ENCODE results near the gene CD4. TPM values are rescaled to one million over a fixed set of nuclear protein-coding genes. Genes with fewer than 3 reads are reported as not detected.

Gene CD4
- polyA plus RNA-seq, 1 of the 3 experiments (the other 2 are of a cell fraction): 0.02 TPM

DNA sequence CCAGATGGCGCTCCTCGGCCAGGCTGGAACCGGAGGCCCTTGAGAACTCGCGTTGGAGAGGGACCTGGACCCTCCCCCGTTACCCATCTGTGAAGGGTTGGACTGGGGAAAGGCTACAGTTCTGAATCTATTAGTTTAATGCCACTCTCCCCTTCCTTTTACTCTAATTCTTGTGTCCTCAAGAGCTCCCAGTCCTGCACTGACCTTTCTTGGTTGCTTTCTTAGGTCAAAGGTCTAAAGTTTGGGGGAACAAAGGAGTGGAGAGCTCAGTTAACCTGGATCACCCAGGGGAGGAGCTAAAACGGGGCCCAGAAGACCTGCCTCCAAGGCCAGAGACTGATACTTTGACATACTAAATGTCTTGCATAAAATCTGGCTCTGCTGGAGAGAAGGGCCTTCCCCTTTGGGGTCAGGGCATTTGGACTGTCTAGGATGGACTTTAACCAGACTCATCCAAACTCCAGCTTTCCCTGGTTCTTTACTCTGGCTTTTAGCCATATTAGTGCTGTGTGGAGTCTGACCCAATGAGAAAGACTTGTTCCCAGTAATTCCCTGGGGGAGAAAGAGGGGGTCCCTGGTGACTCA is 35.5 kb upstream of the CD4 start (continued):
- TF ChIP-seq, protein P1, sequence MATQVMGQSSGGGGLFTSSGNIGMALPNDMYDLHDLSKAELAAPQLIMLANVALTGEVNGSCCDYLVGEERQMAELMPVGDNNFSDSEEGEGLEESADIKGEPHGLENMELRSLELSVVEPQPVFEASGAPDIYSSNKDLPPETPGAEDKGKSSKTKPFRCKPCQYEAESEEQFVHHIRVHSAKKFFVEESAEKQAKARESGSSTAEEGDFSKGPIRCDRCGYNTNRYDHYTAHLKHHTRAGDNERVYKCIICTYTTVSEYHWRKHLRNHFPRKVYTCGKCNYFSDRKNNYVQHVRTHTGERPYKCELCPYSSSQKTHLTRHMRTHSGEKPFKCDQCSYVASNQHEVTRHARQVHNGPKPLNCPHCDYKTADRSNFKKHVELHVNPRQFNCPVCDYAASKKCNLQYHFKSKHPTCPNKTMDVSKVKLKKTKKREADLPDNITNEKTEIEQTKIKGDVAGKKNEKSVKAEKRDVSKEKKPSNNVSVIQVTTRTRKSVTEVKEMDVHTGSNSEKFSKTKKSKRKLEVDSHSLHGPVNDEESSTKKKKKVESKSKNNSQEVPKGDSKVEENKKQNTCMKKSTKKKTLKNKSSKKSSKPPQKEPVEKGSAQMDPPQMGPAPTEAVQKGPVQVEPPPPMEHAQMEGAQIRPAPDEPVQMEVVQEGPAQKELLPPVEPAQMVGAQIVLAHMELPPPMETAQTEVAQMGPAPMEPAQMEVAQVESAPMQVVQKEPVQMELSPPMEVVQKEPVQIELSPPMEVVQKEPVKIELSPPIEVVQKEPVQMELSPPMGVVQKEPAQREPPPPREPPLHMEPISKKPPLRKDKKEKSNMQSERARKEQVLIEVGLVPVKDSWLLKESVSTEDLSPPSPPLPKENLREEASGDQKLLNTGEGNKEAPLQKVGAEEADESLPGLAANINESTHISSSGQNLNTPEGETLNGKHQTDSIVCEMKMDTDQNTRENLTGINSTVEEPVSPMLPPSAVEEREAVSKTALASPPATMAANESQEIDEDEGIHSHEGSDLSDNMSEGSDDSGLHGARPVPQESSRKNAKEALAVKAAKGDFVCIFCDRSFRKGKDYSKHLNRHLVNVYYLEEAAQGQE (IDR thresholded peaks at IDR 0.05; ENCODE audit: low read depth, low read length): no peak
- TF ChIP-seq, protein P2, sequence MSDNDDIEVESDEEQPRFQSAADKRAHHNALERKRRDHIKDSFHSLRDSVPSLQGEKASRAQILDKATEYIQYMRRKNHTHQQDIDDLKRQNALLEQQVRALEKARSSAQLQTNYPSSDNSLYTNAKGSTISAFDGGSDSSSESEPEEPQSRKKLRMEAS (IDR thresholded peaks at IDR 0.05; ENCODE audit: low read depth): no peak
- TF ChIP-seq POLR2AphosphoS5 (IDR thresholded peaks at IDR 0.05; ENCODE audit: low read depth, low read length): no peak
- no peak for TF ChIP-seq ELF1 (IDR thresholded peaks at IDR 0.05)
- no peak for TF ChIP-seq TEAD4 (IDR thresholded peaks at IDR 0.05; ENCODE audit: borderline replicate concordance, insufficient read depth)
- TF ChIP-seq FOSL2 (IDR thresholded peaks at IDR 0.05; ENCODE audit: borderline replicate concordance, low read depth): no peak
- TF ChIP-seq RAD21 (IDR thresholded peaks at IDR 0.05; ENCODE audit: low read length): peak; percentile 99

DNA sequence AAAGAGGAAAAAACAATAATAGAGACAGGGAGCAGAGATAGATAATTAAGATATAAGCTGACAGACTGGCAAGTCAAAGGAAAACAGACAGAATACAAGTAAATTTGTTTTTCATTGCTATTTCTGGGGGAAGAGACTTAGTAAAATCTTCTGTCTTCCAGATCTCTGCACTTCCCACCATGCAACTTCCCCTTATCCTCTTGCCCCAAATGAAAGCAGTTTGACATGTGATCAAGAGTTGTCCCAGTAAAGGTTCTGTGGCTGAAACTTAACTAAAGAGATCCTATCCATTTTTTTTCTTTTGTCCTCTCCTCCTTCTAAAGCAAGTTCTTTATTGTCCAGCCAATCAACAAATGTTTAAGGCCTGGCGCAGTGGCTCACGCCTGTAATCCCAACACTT is 34.9 kb upstream of the CD4 start:
- peaks cover 14 to 18% of the 10 kb centered on the region in 2 experiments for H3K4me1 ChIP-seq (ENCODE audit: control insufficient read depth in 1 of 2, insufficient read depth in 2 of 2, low read depth in 1 of 2, low read length in 1 of 2)
- no peak overlapping the region for H3K9ac ChIP-seq
- peaks cover 23 to 25% of the 10 kb centered on the region in 2 experiments for H3K36me3 ChIP-seq (replicated peaks in 1 of 2; ENCODE audit: control insufficient read depth in 1 of 2, insufficient read depth in 2 of 2, low read length in 1 of 2)
- 98% methylated on average over 2 of the region's 2 CpGs for WGBS (ENCODE audit: low lambda C conversion rate)
- TF ChIP-seq YY1 (IDR thresholded peaks at IDR 0.05; ENCODE audit: low read depth): no peak
- TF ChIP-seq, protein P3, sequence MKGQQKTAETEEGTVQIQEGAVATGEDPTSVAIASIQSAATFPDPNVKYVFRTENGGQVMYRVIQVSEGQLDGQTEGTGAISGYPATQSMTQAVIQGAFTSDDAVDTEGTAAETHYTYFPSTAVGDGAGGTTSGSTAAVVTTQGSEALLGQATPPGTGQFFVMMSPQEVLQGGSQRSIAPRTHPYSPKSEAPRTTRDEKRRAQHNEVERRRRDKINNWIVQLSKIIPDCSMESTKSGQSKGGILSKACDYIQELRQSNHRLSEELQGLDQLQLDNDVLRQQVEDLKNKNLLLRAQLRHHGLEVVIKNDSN (IDR thresholded peaks at IDR 0.05; ENCODE audit: borderline replicate concordance, low read depth): no peak
- no peak for TF ChIP-seq FOXM1 (IDR thresholded peaks at IDR 0.05; ENCODE audit: low read depth)
- TF ChIP-seq TCF12 (IDR thresholded peaks at IDR 0.05): no peak
- TF ChIP-seq SMC3 (IDR thresholded peaks at IDR 0.05; ENCODE audit: low read depth, low read length): no peak
- TF ChIP-seq, protein P4, sequence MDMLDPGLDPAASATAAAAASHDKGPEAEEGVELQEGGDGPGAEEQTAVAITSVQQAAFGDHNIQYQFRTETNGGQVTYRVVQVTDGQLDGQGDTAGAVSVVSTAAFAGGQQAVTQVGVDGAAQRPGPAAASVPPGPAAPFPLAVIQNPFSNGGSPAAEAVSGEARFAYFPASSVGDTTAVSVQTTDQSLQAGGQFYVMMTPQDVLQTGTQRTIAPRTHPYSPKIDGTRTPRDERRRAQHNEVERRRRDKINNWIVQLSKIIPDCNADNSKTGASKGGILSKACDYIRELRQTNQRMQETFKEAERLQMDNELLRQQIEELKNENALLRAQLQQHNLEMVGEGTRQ (IDR thresholded peaks at IDR 0.05; ENCODE audit: borderline replicate concordance, low read depth, low read length): no peak
- TF ChIP-seq ELF1 (IDR thresholded peaks at IDR 0.05): no peak
- no peak for TF ChIP-seq SIN3A (IDR thresholded peaks at IDR 0.05; ENCODE audit: borderline replicate concordance, low read depth, low read length)
- no peak for TF ChIP-seq EZH2phosphoT487 (IDR thresholded peaks at IDR 0.05; ENCODE audit: borderline replicate concordance, low read depth)
- TF ChIP-seq NRF1 (IDR thresholded peaks at IDR 0.05; ENCODE audit: low read depth, low read length): no peak
- no peak for TF ChIP-seq POLR2AphosphoS5 (IDR thresholded peaks at IDR 0.05; ENCODE audit: low read depth, low read length)
- no peak for TF ChIP-seq TEAD4 (IDR thresholded peaks at IDR 0.05; ENCODE audit: borderline replicate concordance, insufficient read depth)
- TF ChIP-seq, protein P2 (IDR thresholded peaks at IDR 0.05; ENCODE audit: low read depth): no peak
- H3K9me3 ChIP-seq: no peaks in the 10 kb centered on the region
- H3F3A ChIP-seq (replicated peaks; ENCODE audit: insufficient read depth): peaks cover 4% of the 10 kb centered on the region
- H2AFZ ChIP-seq (ENCODE audit: low read depth): peak overlapping the region; percentile 41; the same call in 1 of the 2 replicates
- POLR2A ChIA-PET: interaction anchor here (1.3 to 4.8 kb wide), 12 partner anchors 9 to 141 kb away, joined by 3 to 89 read pairs (median 10); partner anchors contain the start of genes COPS7A, P3H3, PTMS and SPSB2
- no peak for DNase-seq
- H3K27me3 ChIP-seq (ENCODE audit: insufficient read depth): no peaks in the 10 kb centered on the region
- H3K79me2 ChIP-seq (ENCODE audit: insufficient read depth): peaks cover 34% of the 10 kb centered on the region
- peaks cover 12% of the 10 kb centered on the region for H4K20me1 ChIP-seq (ENCODE audit: insufficient read depth)
- H3K9me2 ChIP-seq: no peaks in the 10 kb centered on the region
- H3K27ac ChIP-seq (ENCODE audit: low read depth in 2 of 2, low read length in 1 of 2): peak overlapping the region; percentile 43 to 80; a peak in 3 of 4 replicates
- CTCF ChIA-PET: interaction anchor here (0.7 to 12.7 kb wide), 26 partner anchors 8 to 224 kb away, joined by 3 to 343 read pairs (median 18); partner anchors contain the start of genes CDCA3, COPS7A, GPR162 and LAG3
- peak overlapping the region; percentile 64; the same call in 1 of the 2 replicates for H3K4me2 ChIP-seq
- H3K4me3 ChIP-seq (ENCODE audit: low read depth in 2 of 2, low read length in 1 of 2): no peak overlapping the region
